SK-N-SH treated with all-trans-retinoic acid at 6 μM for 48 hours (cell line): ENCODE measurements around the gene CDC5L.

Experiments
- BACH2 ChIP-seq: fragments of 250-450 bp; sonication (Bioruptor Pico); IDR thresholded peaks from 2 replicates; pipeline ENCODE4 v1.9.0; 2021; ENCODE audit warnings: mild to moderate bottlenecking, borderline replicate concordance
- CREB5 ChIP-seq: fragments of 250-450 bp; sonication (Bioruptor Pico); IDR thresholded peaks from 2 replicates; pipeline ENCODE4 v1.5.1; 2020; ENCODE audit warnings: low read depth, mild to moderate bottlenecking, moderate library complexity
- GLIS3 ChIP-seq: fragments of 250-450 bp; sonication (Bioruptor Pico); IDR thresholded peaks from 2 replicates; pipeline ENCODE4 v1.5.0; 2020; ENCODE audit warnings: mild to moderate bottlenecking, moderate library complexity
- PPARA ChIP-seq: fragments of 250-450 bp; sonication (Bioruptor Pico); IDR thresholded peaks from 2 replicates; pipeline ENCODE4 v1.5.0; 2020; ENCODE audit warnings: mild to moderate bottlenecking, borderline replicate concordance
- RARB ChIP-seq: fragments of 250-450 bp; sonication (Bioruptor Pico); IDR thresholded peaks from 2 replicates; pipeline ENCODE4 v1.8.0; 2021; ENCODE audit warnings: mild to moderate bottlenecking, moderate library complexity

- TF ChIP-seq PPARA = no peak
- no peak for TF ChIP-seq GLIS3 (CRISPR knock-in tag)
- no peak for TF ChIP-seq BACH2
- TF ChIP-seq CREB5 (CRISPR knock-in tag) = no peak
- TF ChIP-seq RARB (CRISPR knock-in tag) = no peak
These were observed 22.9 kb downstream of the CDC5L start for GRCh38 chr6:44410363-44410762.
